SK-N-SH (cell line): ENCODE measurements around the gene CEP295NL. TPM values are rescaled to one million over a fixed set of nuclear protein-coding genes. Genes with fewer than 3 reads are reported as not detected.

Source experiments
- CTCF ChIA-PET: fragments of 300-600, 350-600 bp; formaldehyde crosslinking; extraction: SDS; loops from one replicate; lab custom pipeline; 2021; lab: Yijun Ruan, JAX
- POLR2A ChIA-PET: fragments of 350-600 bp; sonication (Branson Sonifier 250); formaldehyde crosslinking; extraction: SDS; loops from one replicate; lab custom pipeline; 2020; ENCODE audit warnings: antibody characterized with exemption, inconsistent platforms; lab: Yijun Ruan, JAX
- DNase-seq: peaks from one replicate; pipeline ENCODE4 v3.0.0; 2012
- H2AFZ ChIP-seq: fragments of 200-600 bp; sonication (generic); 2 replicates; pipeline ENCODE4 v1.8.1; 2016; ENCODE audit warnings: antibody characterized with exemption, mild to moderate bottlenecking, low read depth
- H3F3A ChIP-seq: fragments of 200-600 bp; sonication (generic); replicated peaks from 2 replicates; pipeline ENCODE3; 2016; ENCODE audit warnings: antibody characterized with exemption, mild to moderate bottlenecking; ENCODE audit not compliant: insufficient read depth
- H3K27ac ChIP-seq, 2 experiments: fragments of 200-500 bp in 1 of 2; fragments of 200-600 bp in 1 of 2; sonication (Bioruptor generic) in 1 of 2; sonication (generic), shearing (Covaris generic) in 1 of 2; 2 replicates each; pipeline versions ENCODE4 v1.5.1 to v1.6.1; 2014 to 2016; ENCODE audit warnings: low read depth in 2 of 2, inconsistent platforms in 1 of 2, low read length in 1 of 2, mild to moderate bottlenecking in 1 of 2, mixed read lengths in 1 of 2
- H3K27me3 ChIP-seq: fragments of 200-600 bp; sonication (generic), shearing (Covaris generic); 2 replicates; pipeline ENCODE4 v1.6.1; 2016; ENCODE audit warnings: mixed run types; ENCODE audit not compliant: insufficient read depth
- H3K36me3 ChIP-seq, 2 experiments: fragments of 200-500 bp in 1 of 2; fragments of 200-600 bp in 1 of 2; sonication (Bioruptor generic) in 1 of 2; sonication (generic) in 1 of 2; replicated peaks in 1 of 2; 2 replicates each; pipeline versions ENCODE3 to v1.5.1; 2014 to 2016; ENCODE audit warnings: low read length in 1 of 2, mild to moderate bottlenecking in 1 of 2; ENCODE audit not compliant: insufficient read depth in 2 of 2, control insufficient read depth in 1 of 2
- H3K4me1 ChIP-seq, 2 experiments: fragments of 200-500 bp in 1 of 2; fragments of 200-600 bp in 1 of 2; sonication (Bioruptor generic) in 1 of 2; sonication (generic), shearing (Covaris generic) in 1 of 2; 2 replicates each; pipeline versions ENCODE4 v1.5.1 to v1.6.1; 2014 to 2016; ENCODE audit warnings: low read depth in 1 of 2, low read length in 1 of 2, mixed run types in 1 of 2; ENCODE audit not compliant: insufficient read depth in 2 of 2, control insufficient read depth in 1 of 2
- H3K4me2 ChIP-seq: fragments of 200-600 bp; sonication (generic), shearing (Covaris generic); 2 replicates; pipeline ENCODE4 v1.6.1; 2017; ENCODE audit warnings: mixed run types
- H3K4me3 ChIP-seq, 2 experiments: fragments of 200-500 bp in 1 of 2; fragments of 200-600 bp in 1 of 2; sonication (Bioruptor generic) in 1 of 2; sonication (generic), shearing (Covaris generic) in 1 of 2; 2 replicates each; pipeline versions ENCODE4 v1.5.1 to v1.8.1; 2014 to 2016; ENCODE audit warnings: low read depth in 2 of 2, inconsistent platforms in 1 of 2, low read length in 1 of 2, mild to moderate bottlenecking in 1 of 2, mixed read lengths in 1 of 2, moderate library complexity in 1 of 2
- H3K79me2 ChIP-seq: fragments of 200-600 bp; sonication (generic); 2 replicates; pipeline ENCODE4 v1.8.1; 2017; ENCODE audit warnings: mild to moderate bottlenecking; ENCODE audit not compliant: insufficient read depth
- H3K9ac ChIP-seq: fragments of 200-600 bp; sonication (generic); 2 replicates; pipeline ENCODE4 v1.6.1; 2017; ENCODE audit warnings: mixed run types
- H3K9me2 ChIP-seq: fragments of 200-600 bp; sonication (generic); 2 replicates; pipeline ENCODE4 v1.6.1; 2017; ENCODE audit warnings: mixed run types
- H3K9me3 ChIP-seq: fragments of 200-600 bp; sonication (generic); 2 replicates; pipeline ENCODE4 v1.6.1; 2017; ENCODE audit warnings: mixed run types, mild to moderate bottlenecking, moderate library complexity
- H4K20me1 ChIP-seq: fragments of 200-600 bp; sonication (generic); 2 replicates; pipeline ENCODE4 v1.6.1; 2017; ENCODE audit warnings: mild to moderate bottlenecking, mixed run types; ENCODE audit not compliant: insufficient read depth
- CHD2 ChIP-seq: fragments of 150-350 bp; IDR thresholded peaks from 2 replicates; pipeline ENCODE4 v1.6.1; 2018; ENCODE audit warnings: low read length; ENCODE audit not compliant: partially characterized antibody
- EZH2phosphoT487 ChIP-seq: fragments of 200-600 bp; sonication (generic); IDR thresholded peaks from 2 replicates; pipeline ENCODE4 v1.6.1; 2017; ENCODE audit warnings: low read depth, mixed run types, mild to moderate bottlenecking, antibody characterized with exemption, moderate library complexity, borderline replicate concordance
- GABPA ChIP-seq: IDR thresholded peaks from 2 replicates; pipeline ENCODE4 v1.4.0; 2012; ENCODE audit warnings: low read depth, mild to moderate bottlenecking
- GATA2 ChIP-seq: sonication (generic); formaldehyde crosslinking; IDR thresholded peaks from 2 replicates; pipeline ENCODE4 v1.5.0; 2020; ENCODE audit warnings: mild to moderate bottlenecking, missing genetic modification reagents
- MEF2A ChIP-seq: IDR thresholded peaks from 2 replicates; pipeline ENCODE4 v1.4.0; 2012; ENCODE audit warnings: low read depth, borderline replicate concordance
- NFIC ChIP-seq: IDR thresholded peaks from 2 replicates; pipeline ENCODE4 v1.4.0; 2012; ENCODE audit warnings: borderline replicate concordance
- RCOR1 ChIP-seq: fragments of 150-350 bp; IDR thresholded peaks from 2 replicates; pipeline ENCODE4 v1.6.1; 2017; ENCODE audit warnings: antibody characterized with exemption, low read length
- RFX5 ChIP-seq: IDR thresholded peaks from 2 replicates; pipeline ENCODE4 v1.6.1; 2012; ENCODE audit warnings: mild to moderate bottlenecking, improper control_type of control experiment, low read length
- SMC3 ChIP-seq: IDR thresholded peaks from 2 replicates; pipeline ENCODE4 v1.6.1; 2012; ENCODE audit warnings: low read depth, low read length, improper control_type of control experiment
- TAF1 ChIP-seq: IDR thresholded peaks from 2 replicates; pipeline ENCODE4 v1.6.1; 2012; ENCODE audit warnings: low read depth, mild to moderate bottlenecking, low read length, moderate library complexity, borderline replicate concordance
- TEAD4 ChIP-seq: IDR thresholded peaks from 2 replicates; pipeline ENCODE4 v1.4.0; 2012; ENCODE audit warnings: mild to moderate bottlenecking, borderline replicate concordance; ENCODE audit not compliant: insufficient read depth
- WGBS: methylation state at CpG from one replicate; pipeline ENCODE4 v1.1.6; 2017; ENCODE audit warnings: low lambda C conversion rate; 5-methylcytosine and 5-hydroxymethylcytosine counted together
- polyA plus RNA-seq, 3 experiments: library from polyadenylated mRNA; depleted of rRNA; stranded (reverse); fragments of >200 nt; gene quantifications; 2 replicates each; pipeline ENCODE4 v1.2.3, GENCODE V29; 2012
- TF ChIP-seq, protein P1 (sequence below): IDR thresholded peaks from 2 replicates; pipeline ENCODE4 v1.4.0; 2012; ENCODE audit warnings: low read depth, borderline replicate concordance
- TF ChIP-seq, protein P2 (sequence below): IDR thresholded peaks from 2 replicates; pipeline ENCODE4 v1.4.0; 2012; ENCODE audit warnings: low read depth
- TF ChIP-seq, protein P3 (sequence below): IDR thresholded peaks from 2 replicates; pipeline ENCODE4 v1.4.0; 2012; ENCODE audit warnings: low read depth, borderline replicate concordance
- TF ChIP-seq, protein P4 (sequence below): IDR thresholded peaks from 2 replicates; pipeline ENCODE4 v1.6.1; 2012; ENCODE audit warnings: mild to moderate bottlenecking, low read depth, low read length, moderate library complexity
- TF ChIP-seq, protein P5 (sequence below): fragments of 150-350 bp; IDR thresholded peaks from 2 replicates; pipeline ENCODE4 v1.6.1; 2016; ENCODE audit warnings: mild to moderate bottlenecking, low read depth, low read length

Gene CEP295NL
- polyA plus RNA-seq, 1 of the 3 experiments (the other 2 are of a cell fraction) = 0.35 TPM

DNA sequence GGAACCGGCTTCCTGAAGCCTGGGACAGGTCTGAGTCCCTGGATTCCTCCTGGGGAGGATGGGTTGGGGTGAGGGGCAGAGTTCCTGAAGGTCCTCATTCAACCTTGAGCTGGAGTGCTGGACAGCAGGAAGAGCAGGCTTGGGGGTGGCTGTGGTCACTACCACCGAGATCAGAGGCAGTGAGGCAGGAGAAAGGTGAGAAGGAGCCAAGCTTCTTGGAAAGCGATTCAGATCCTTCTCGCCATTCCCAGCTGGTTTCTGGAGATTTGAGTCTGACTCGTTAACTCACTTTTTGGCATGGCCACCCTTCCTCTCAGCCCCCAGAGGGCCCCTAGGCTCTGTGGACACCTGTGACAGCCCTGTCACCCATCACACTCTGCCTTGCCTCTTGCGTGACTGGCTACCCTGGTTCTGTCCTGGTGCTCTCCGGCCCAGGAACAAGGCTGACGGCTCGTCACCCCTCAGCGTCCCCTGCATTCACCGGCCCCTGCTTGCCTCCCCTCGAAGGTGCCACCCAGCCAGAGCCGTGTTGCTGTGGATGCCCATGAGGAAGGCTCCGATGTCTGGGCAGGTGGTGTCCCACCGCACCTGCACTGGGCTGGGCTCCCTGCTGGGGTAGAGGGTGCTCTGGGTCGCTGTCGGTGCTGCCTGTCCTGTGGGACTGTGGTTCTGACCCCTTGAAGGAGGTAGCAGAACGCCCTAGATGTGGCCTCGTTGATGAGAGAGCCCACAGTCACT lies 31.8 kb upstream of the CEP295NL start:
- H3K4me2 ChIP-seq = peak overlapping the region; percentile 88
- H3K9me2 ChIP-seq = no peaks in the 10 kb centered on the region
- CTCF ChIA-PET = interaction anchor here (0.9 to 9.5 kb wide), 12 partner anchors 10 to 111 kb away, joined by 3 to 93 read pairs (median 4); partner anchors contain the start of gene TIMP2
- no peaks in the 10 kb centered on the region for H3K9me3 ChIP-seq
- 73% methylated on average over 19 of the region's 19 CpGs for WGBS
- H3K4me3 ChIP-seq = peak overlapping the region; percentile 23 to 55
- TF ChIP-seq MEF2A (no peak), GABPA (no peak), EZH2phosphoT487 (no peak), TEAD4 (no peak), TAF1 (no peak), RCOR1 (no peak), GATA2 (CRISPR knock-in tag) (no peak), CHD2 (no peak), SMC3 (no peak), NFIC (no peak), RFX5 (no peak)
- TF ChIP-seq, protein P1, sequence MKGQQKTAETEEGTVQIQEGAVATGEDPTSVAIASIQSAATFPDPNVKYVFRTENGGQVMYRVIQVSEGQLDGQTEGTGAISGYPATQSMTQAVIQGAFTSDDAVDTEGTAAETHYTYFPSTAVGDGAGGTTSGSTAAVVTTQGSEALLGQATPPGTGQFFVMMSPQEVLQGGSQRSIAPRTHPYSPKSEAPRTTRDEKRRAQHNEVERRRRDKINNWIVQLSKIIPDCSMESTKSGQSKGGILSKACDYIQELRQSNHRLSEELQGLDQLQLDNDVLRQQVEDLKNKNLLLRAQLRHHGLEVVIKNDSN = no peak
- TF ChIP-seq, protein P2, sequence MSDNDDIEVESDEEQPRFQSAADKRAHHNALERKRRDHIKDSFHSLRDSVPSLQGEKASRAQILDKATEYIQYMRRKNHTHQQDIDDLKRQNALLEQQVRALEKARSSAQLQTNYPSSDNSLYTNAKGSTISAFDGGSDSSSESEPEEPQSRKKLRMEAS = no peak
- no peaks in the 10 kb centered on the region for H3K27me3 ChIP-seq
- H3F3A ChIP-seq = peaks cover 49% of the 10 kb centered on the region
- H3K36me3 ChIP-seq = no peaks in the 10 kb centered on the region
- no peak for DNase-seq
- H3K79me2 ChIP-seq = no peaks in the 10 kb centered on the region
- H3K27ac ChIP-seq = peak overlapping the region; percentile 98
- H3K4me1 ChIP-seq = peaks cover 45 to 50% of the 10 kb centered on the region in 2 experiments
- H4K20me1 ChIP-seq = no peaks in the 10 kb centered on the region
- H2AFZ ChIP-seq = no peak overlapping the region; the same call in 1 of the 2 replicates
- POLR2A ChIA-PET = interaction anchor here (1.2 to 3.4 kb wide), 5 partner anchors 9 to 50 kb away, joined by 4 to 16 read pairs (median 5); partner anchors contain the start of gene TIMP2
- peak overlapping the region; percentile 73 for H3K9ac ChIP-seq

DNA sequence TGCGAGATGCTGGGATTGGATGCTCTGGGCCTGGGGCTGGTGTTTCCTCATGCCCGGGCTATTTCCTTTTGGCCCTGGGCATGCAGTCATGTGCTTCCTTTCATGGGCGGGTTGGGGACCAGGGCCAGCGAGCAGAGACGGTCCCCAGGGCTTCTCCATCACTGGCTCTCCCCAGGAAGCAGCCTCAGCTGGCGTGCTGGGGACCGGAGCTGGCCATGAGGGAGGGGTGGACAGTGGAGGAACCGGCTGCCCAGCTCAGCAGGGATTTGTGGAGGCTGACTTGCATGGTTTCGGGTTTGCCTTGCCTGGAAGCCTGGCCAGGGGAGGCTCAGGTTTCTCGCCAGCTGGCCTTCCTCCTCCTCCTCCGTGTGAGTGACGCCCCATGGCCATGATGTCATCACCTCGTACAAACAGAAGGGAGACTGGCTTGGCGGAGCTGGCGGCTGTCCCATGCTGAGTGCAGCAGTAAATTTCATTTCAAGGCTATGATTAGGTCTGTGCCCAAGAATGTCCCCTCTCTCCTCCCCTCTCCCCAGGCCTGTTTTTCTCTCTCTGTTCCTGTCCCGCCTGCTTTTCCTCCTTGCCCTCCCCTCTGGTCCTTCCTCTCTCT lies 31.1 kb upstream of the CEP295NL start:
- Histone ChIP-seq H4K20me1 (no peaks in the 10 kb centered on the region), H3K9me2 (no peaks in the 10 kb centered on the region), H3K9me3 (no peaks in the 10 kb centered on the region), H3K4me1 (peaks cover 37 to 43% of the 10 kb centered on the region in 2 experiments), H3K4me2 (peak overlapping the region; percentile 88), H3K27ac (peak overlapping the region; percentile 98), H3K27me3 (no peaks in the 10 kb centered on the region), H3K9ac (peak overlapping the region; percentile 73), H3K36me3 (no peaks in the 10 kb centered on the region), H3K4me3 (peak overlapping the region; percentile 23 to 55), H3F3A (peaks cover 43% of the 10 kb centered on the region), H2AFZ (peak overlapping the region; percentile 49; the same call in 1 of the 2 replicates), H3K79me2 (no peaks in the 10 kb centered on the region)
- POLR2A ChIA-PET = interaction anchor here (1.2 to 3.4 kb wide), 4 partner anchors 8 to 50 kb away, joined by 4 to 16 read pairs (median 7); partner anchors contain the start of gene TIMP2
- CTCF ChIA-PET = interaction anchor here (0.9 to 9.5 kb wide), 12 partner anchors 9 to 112 kb away, joined by 3 to 93 read pairs (median 4); partner anchors contain the start of gene TIMP2
- WGBS = 7% methylated on average over 6 of the region's 16 CpGs
- DNase-seq = peak; percentile 86
- TF ChIP-seq, protein P3, sequence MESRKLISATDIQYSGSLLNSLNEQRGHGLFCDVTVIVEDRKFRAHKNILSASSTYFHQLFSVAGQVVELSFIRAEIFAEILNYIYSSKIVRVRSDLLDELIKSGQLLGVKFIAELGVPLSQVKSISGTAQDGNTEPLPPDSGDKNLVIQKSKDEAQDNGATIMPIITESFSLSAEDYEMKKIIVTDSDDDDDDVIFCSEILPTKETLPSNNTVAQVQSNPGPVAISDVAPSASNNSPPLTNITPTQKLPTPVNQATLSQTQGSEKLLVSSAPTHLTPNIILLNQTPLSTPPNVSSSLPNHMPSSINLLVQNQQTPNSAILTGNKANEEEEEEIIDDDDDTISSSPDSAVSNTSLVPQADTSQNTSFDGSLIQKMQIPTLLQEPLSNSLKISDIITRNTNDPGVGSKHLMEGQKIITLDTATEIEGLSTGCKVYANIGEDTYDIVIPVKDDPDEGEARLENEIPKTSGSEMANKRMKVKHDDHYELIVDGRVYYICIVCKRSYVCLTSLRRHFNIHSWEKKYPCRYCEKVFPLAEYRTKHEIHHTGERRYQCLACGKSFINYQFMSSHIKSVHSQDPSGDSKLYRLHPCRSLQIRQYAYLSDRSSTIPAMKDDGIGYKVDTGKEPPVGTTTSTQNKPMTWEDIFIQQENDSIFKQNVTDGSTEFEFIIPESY = no peak
- TF ChIP-seq, protein P4, sequence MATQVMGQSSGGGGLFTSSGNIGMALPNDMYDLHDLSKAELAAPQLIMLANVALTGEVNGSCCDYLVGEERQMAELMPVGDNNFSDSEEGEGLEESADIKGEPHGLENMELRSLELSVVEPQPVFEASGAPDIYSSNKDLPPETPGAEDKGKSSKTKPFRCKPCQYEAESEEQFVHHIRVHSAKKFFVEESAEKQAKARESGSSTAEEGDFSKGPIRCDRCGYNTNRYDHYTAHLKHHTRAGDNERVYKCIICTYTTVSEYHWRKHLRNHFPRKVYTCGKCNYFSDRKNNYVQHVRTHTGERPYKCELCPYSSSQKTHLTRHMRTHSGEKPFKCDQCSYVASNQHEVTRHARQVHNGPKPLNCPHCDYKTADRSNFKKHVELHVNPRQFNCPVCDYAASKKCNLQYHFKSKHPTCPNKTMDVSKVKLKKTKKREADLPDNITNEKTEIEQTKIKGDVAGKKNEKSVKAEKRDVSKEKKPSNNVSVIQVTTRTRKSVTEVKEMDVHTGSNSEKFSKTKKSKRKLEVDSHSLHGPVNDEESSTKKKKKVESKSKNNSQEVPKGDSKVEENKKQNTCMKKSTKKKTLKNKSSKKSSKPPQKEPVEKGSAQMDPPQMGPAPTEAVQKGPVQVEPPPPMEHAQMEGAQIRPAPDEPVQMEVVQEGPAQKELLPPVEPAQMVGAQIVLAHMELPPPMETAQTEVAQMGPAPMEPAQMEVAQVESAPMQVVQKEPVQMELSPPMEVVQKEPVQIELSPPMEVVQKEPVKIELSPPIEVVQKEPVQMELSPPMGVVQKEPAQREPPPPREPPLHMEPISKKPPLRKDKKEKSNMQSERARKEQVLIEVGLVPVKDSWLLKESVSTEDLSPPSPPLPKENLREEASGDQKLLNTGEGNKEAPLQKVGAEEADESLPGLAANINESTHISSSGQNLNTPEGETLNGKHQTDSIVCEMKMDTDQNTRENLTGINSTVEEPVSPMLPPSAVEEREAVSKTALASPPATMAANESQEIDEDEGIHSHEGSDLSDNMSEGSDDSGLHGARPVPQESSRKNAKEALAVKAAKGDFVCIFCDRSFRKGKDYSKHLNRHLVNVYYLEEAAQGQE = peak; percentile 54; the same call in 1 of the 2 replicates
- TF ChIP-seq, protein P5, sequence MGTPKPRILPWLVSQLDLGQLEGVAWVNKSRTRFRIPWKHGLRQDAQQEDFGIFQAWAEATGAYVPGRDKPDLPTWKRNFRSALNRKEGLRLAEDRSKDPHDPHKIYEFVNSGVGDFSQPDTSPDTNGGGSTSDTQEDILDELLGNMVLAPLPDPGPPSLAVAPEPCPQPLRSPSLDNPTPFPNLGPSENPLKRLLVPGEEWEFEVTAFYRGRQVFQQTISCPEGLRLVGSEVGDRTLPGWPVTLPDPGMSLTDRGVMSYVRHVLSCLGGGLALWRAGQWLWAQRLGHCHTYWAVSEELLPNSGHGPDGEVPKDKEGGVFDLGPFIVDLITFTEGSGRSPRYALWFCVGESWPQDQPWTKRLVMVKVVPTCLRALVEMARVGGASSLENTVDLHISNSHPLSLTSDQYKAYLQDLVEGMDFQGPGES = no peak
- TF ChIP-seq GATA2 (CRISPR knock-in tag) (no peak), SMC3 (0 out of 2 replicates have a peak, but pooled peaks have one; percentile 1)
